ENCODE results near the gene PNPLA8.

The PNPLA8 gene

GRCh38 chr7:108457871-108458270, 68.1 kb downstream of the PNPLA8 start:
- H3K4me1 ChIP-seq (ENCODE audit: control insufficient read depth in 1 of 2, insufficient read depth in 1 of 2, low read depth in 1 of 2, low read length in 1 of 2), result peaks cover 4 to 16% of the 10 kb centered on the region in 2 experiments
- no peak overlapping the region for H3K27ac ChIP-seq
- H3K36me3 ChIP-seq, result no peaks in the 10 kb centered on the region
- H3K9me3 ChIP-seq, result no peaks in the 10 kb centered on the region
- peaks cover 97% of the 10 kb centered on the region for H3K27me3 ChIP-seq
- H3K4me3 ChIP-seq (ENCODE audit: low read depth in 1 of 2, low read length in 1 of 2), result no peak overlapping the region
- no peak for TF ChIP-seq CTCF (IDR thresholded peaks at IDR 0.05)

GRCh38 chr7:108456845-108457540, 68.9 kb downstream of the PNPLA8 start:
- Histone ChIP-seq H3K4me3 (ENCODE audit: low read depth in 1 of 2, low read length in 1 of 2) (no peak overlapping the region), H3K36me3 (no peaks in the 10 kb centered on the region), H3K27ac (no peak overlapping the region), H3K4me1 (ENCODE audit: control insufficient read depth in 1 of 2, insufficient read depth in 1 of 2, low read depth in 1 of 2, low read length in 1 of 2) (peaks cover 4 to 16% of the 10 kb centered on the region in 2 experiments), H3K9me3 (no peaks in the 10 kb centered on the region), H3K27me3 (peaks cover 100% of the 10 kb centered on the region)
- TF ChIP-seq CTCF (IDR thresholded peaks at IDR 0.05), result no peak

DNA sequence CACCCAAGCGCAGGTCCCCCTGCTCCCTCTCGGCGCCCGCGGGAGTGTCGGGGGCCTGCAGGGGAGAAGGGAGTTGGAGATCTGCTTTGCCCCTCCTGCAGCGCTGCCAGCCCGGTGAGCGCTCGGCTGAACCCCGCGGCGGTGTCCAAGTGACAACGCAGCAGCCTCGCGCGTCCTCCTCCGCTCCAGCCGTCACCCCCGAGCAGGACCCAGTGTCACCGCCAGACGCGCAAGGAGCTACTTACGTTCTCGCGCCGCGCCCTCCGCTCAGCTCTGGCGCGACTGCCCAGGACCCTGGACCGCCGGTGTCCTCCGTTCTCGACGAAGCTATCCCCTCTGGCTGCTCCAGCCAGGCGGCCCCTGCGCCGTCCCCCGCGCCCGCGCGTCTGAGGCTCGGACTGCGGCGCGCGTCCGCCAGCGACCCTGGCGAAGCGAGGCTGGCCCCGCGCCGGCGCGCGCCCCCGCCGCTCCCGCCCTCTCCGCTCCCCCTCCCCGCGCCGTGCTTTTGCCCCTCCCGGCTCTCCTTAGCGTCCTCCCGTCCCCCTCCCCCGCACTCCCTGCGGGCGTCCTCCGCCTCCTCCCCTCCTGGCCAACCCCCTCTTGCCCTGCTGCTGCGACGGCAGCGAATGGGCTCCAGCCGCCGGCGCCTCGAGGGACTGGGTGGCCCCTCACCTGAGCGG, 69.8 kb downstream of the PNPLA8 start, which contains the start of gene NRCAM:
Gene NRCAM (minus strand): TSS at position 439 of the 680 bp plus-strand sequence. CDS start 216,372 bp downstream, outside the sequence.
- H3K27me3 ChIP-seq, result peaks cover 100% of the 10 kb centered on the region

DNA sequence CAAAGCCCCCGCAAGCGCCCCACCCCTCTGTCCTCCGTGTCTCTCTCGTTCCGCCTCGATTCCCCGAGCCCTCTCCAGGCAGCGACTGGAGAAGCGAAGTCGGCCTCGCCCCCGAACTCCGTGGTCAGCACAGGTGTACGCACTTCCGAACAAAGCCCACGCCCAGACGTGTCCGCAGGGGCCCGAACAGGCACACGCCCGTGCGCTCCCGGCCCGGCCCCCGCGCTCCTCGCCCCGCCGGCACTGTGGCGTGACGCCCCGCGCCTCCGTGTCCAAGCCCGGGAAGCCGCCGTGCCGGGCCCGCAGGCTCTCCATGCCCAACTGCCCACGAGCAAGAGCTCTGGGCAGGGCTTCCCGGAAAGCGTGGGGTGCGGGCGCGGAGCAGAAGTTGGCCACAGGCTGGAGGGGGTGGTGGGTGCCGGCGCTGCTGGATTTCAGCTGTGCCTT, 70.4 kb downstream of the PNPLA8 start:
- Histone ChIP-seq H3K9me3 (no peaks in the 10 kb centered on the region), H3K27ac (no peak overlapping the region), H3K27me3 (peaks cover 100% of the 10 kb centered on the region), H3K4me1 (ENCODE audit: control insufficient read depth in 1 of 2, insufficient read depth in 1 of 2, low read depth in 1 of 2, low read length in 1 of 2) (peaks cover 4 to 16% of the 10 kb centered on the region in 2 experiments), H3K36me3 (no peaks in the 10 kb centered on the region), H3K4me3 (ENCODE audit: low read depth in 1 of 2, low read length in 1 of 2) (no peak overlapping the region)
- no peak for TF ChIP-seq CTCF (IDR thresholded peaks at IDR 0.05)

More for the DNA sequence above, 69.8 kb downstream of the PNPLA8 start, which contains the start of gene NRCAM:
- Histone ChIP-seq H3K27ac (no peak within 1 kb of the TSS), H3K9me3 (no peaks in the 10 kb centered on the region), H3K4me1 (ENCODE audit: control insufficient read depth in 1 of 2, insufficient read depth in 1 of 2, low read depth in 1 of 2, low read length in 1 of 2) (peaks cover 4 to 16% of the 10 kb centered on the region in 2 experiments), H3K36me3 (no peaks in the 10 kb centered on the region), H3K4me3 (ENCODE audit: low read depth in 1 of 2, low read length in 1 of 2) (no peak within 1 kb of the TSS)
- no peak for TF ChIP-seq CTCF (IDR thresholded peaks at IDR 0.05)

- H3K4me1 ChIP-seq (ENCODE audit: control insufficient read depth in 1 of 2, insufficient read depth in 1 of 2, low read depth in 1 of 2, low read length in 1 of 2), result peaks cover 4 to 16% of the 10 kb centered on the region in 2 experiments
- TF ChIP-seq CTCF (IDR thresholded peaks at IDR 0.05), result no peak
- no peaks in the 10 kb centered on the region for H3K9me3 ChIP-seq
- H3K36me3 ChIP-seq, result no peaks in the 10 kb centered on the region
- H3K4me3 ChIP-seq (ENCODE audit: low read depth in 1 of 2, low read length in 1 of 2), result no peak overlapping the region
- H3K27me3 ChIP-seq, result peaks cover 100% of the 10 kb centered on the region
- no peak overlapping the region for H3K27ac ChIP-seq
Measured at GRCh38 chr7:108454674-108455550, 71.0 kb downstream of the PNPLA8 start.
